ENCODE measurements around the gene UHRF1. TPM values are rescaled to one million over a fixed set of nuclear protein-coding genes. Genes with fewer than 3 reads are reported as not detected.
"Not testable (repeated sequence)": the region's sequence is repeated elsewhere in the genome, so short reads cannot be mapped to it uniquely, and the experiment has no call there.

Gene UHRF1
- polyA plus RNA-seq, 4 donors = 0.67 to 18.5 (median 6.0) TPM

DNA sequence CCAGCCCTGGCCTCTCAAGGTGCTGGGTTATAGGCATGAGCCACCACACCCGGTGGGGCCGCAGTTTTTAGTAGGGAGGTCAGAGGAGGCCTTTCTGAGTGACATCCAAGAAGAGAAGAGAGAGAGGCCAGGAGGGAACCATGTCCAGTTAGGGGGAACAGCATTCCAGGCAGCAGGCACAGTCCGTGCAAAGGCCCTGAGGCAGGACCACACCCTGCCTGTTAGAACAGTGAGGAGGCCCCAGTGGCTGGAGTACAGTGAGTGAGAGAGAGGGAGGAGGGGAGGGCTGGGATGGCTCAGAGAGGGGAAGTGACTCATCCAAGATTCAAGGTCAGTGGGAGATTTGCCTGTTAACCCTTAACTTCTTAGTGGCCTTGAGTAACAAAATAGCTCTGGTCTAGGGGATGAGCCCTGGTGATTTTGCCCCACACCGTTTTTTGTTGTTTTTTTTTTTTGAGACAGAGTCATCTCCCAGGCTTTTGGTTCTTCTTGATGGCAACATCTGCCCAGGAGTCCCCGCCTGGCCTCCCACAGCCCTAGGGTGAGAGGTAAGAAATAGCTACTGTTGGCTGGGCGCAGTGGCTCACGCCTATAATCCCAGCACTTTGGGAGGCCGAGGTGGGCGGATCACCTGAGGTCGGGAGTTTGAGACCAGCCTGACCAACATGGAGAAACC is 39.1 kb upstream of the UHRF1 start:
- H3K9me3 ChIP-seq (ENCODE audit: control insufficient read depth in 2 of 2, insufficient read depth in 1 of 2, low read depth in 1 of 2, low read length in 1 of 2) = peaks cover 0 to 3% of the 10 kb centered on the region in 2 donors
- FAIRE-seq (no peak), DNase-seq (peak; percentile 61 to 77)
- H3K27ac ChIP-seq (ENCODE audit: low read depth in 1 of 3, low read length in 2 of 3) = peak overlapping the region in 1 of 3 donors; percentile 62
- no peak overlapping the region for H3K4me3 ChIP-seq (ENCODE audit: low read depth in 1 of 3, low read length in 3 of 3)
- H3K27me3 ChIP-seq (ENCODE audit: control insufficient read depth in 3 of 3, insufficient read depth in 3 of 3, low read length in 3 of 3) = no peaks in the 10 kb centered on the region
- H3K4me1 ChIP-seq (ENCODE audit: control insufficient read depth in 3 of 3, insufficient read depth in 2 of 3, low read depth in 1 of 3, low read length in 2 of 3) = peaks cover 0 to 5% (median 2%) of the 10 kb centered on the region in 3 donors
- WGBS, 3 donors = 63 to 72% (median 68%) methylated on average over 10 of the region's 10 CpGs
- peaks cover 0 to 3% (median 0%) of the 10 kb centered on the region in 3 donors for H3K36me3 ChIP-seq (ENCODE audit: control insufficient read depth in 3 of 3, insufficient read depth in 2 of 3, low read depth in 1 of 3, low read length in 3 of 3)

DNA sequence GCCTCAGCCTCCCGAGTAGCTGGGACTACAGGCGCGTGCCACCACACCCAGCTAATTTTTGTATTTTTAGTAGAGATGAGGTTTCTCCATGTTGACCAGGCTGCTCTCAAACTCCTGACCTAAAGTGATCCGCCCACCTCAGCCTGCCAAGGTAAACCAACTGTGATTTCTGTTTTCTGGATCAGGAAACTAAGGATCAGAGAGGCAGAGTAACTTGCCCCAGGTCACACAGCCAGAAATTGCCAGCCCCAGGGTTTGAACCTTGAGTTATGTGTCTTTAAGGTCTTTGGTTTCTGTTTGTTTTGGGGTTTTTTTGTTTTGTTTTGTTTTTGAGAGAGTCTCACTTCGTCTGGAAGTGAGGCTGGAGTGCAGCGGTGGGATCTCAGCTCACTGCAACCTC is 37.6 kb upstream of the UHRF1 start:
- no peaks in the 10 kb centered on the region for H3K36me3 ChIP-seq (ENCODE audit: control insufficient read depth in 3 of 3, insufficient read depth in 2 of 3, low read depth in 1 of 3, low read length in 3 of 3)
- H3K27me3 ChIP-seq (ENCODE audit: control insufficient read depth in 3 of 3, insufficient read depth in 3 of 3, low read length in 3 of 3) = no peaks in the 10 kb centered on the region
- no peak overlapping the region for H3K4me3 ChIP-seq (ENCODE audit: low read depth in 1 of 3, low read length in 3 of 3)
- DNase-seq = no peak
- H3K27ac ChIP-seq (ENCODE audit: low read depth in 1 of 3, low read length in 2 of 3) = no peak overlapping the region
- 69 to 86% (median 70%) methylated on average over 6 of the region's 6 CpGs for WGBS, 3 donors
- peaks cover 0 to 3% of the 10 kb centered on the region in 2 donors for H3K9me3 ChIP-seq (ENCODE audit: control insufficient read depth in 2 of 2, insufficient read depth in 1 of 2, low read depth in 1 of 2, low read length in 1 of 2)
- FAIRE-seq = no peak
- peaks cover 0 to 3% (median 2%) of the 10 kb centered on the region in 3 donors for H3K4me1 ChIP-seq (ENCODE audit: control insufficient read depth in 3 of 3, insufficient read depth in 2 of 3, low read depth in 1 of 3, low read length in 2 of 3)

DNA sequence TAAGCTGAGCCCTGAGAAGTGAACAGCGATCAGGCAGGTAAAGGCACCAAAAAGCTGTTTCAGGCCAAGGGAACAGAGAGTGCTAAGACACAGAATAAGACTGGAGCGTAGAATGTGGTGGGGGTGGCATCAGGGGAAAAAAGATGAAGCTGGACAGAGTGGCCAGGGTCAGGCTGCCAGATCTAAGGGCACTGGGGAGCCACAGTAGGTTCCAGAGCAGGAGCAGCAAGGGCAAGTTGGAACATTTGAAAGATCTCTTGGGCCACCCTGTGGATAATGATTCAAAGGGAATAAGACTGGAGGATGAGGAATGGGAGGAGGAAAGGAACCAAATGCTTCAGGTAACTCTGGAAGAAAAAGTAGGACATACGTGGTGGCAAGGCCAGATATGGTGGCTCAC is 35.4 kb upstream of the UHRF1 start:
- H3K9me3 ChIP-seq (ENCODE audit: control insufficient read depth in 2 of 2, insufficient read depth in 1 of 2, low read depth in 1 of 2, low read length in 1 of 2) = peaks cover 0 to 3% of the 10 kb centered on the region in 2 donors
- 92 to 96% (median 92%) methylated on average over 3 of the region's 3 CpGs for WGBS, 3 donors
- DNase-seq (no peak), FAIRE-seq (no peak)
- H3K36me3 ChIP-seq (ENCODE audit: control insufficient read depth in 3 of 3, insufficient read depth in 2 of 3, low read depth in 1 of 3, low read length in 3 of 3) = no peaks in the 10 kb centered on the region
- H3K4me3 ChIP-seq (ENCODE audit: low read depth in 1 of 3, low read length in 3 of 3) = no peak overlapping the region
- H3K27ac ChIP-seq (ENCODE audit: low read depth in 1 of 3, low read length in 2 of 3) = no peak overlapping the region
- H3K27me3 ChIP-seq (ENCODE audit: control insufficient read depth in 3 of 3, insufficient read depth in 3 of 3, low read length in 3 of 3) = no peaks in the 10 kb centered on the region
- H3K4me1 ChIP-seq (ENCODE audit: control insufficient read depth in 3 of 3, insufficient read depth in 2 of 3, low read depth in 1 of 3, low read length in 2 of 3) = peaks cover 0 to 3% (median 0%) of the 10 kb centered on the region in 3 donors

DNA sequence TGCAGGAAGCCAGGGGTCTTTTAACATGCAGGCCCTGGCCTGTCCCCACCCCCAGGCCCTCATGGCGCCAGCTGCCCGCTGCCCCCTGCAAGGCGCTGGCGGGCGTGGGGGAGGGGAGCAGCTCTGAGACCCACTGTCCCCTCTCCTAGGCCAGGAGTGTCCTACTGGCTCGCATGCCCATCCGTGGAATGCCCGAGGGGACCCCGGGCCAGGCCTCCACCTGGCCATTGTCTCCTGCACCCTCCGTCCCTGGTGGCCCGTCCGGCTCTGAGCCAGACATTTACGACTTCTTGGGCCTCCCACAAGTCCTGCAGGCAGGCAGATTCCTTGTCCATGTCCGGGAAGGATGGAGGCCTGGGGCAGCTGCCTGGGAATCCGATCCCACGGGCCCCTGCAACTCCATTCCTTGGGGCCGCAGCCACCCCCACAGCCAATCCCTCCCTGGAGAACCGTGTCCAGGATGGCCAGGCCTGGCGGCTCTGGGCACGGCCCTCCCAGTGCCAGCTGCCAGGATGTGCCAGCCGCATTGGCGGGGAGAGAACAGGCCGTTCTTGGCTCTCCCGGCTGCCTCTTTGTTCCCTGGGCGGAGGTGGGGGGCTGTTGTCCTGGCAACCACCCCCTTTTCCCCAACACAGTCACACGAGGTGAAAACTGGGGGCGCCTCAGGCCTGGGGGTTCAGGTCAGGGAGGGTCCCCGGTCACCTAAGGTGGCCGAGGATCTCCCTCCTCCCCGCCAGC is 31.4 kb upstream of the UHRF1 start:
- no peak for FAIRE-seq
- 60 to 68% (median 65%) methylated on average over 26 to 30 of the region's 30 CpGs for WGBS, 3 donors
- H3K4me3 ChIP-seq (ENCODE audit: low read depth in 1 of 3, low read length in 3 of 3) = no peak overlapping the region

DNA sequence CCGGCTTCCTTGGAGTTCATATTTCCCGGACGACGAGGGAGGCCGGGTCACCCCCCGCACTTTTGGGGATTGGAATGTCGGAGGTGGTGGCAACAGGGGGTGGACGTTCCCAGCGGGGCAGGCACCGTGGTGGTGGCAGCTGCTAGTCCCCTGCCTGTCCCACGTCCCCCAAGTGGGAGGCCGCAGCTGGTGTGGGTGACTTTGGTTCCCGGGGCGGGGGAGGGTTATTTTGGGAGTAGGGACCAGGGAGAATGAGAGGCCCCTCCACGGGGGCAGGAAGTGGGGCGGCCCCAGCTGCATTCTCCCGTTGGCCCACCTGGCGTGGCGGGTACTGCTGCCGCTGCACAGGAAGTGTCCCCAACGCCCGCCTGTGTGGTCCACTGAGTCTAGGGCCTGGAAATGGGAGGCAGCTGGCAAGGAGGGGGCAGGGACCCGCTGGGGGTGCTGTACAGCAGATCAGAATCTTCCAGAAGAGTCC is 30.8 kb upstream of the UHRF1 start:
- Histone ChIP-seq H3K36me3 (ENCODE audit: control insufficient read depth in 3 of 3, insufficient read depth in 2 of 3, low read depth in 1 of 3, low read length in 3 of 3) (no peaks in the 10 kb centered on the region), H3K4me3 (ENCODE audit: low read depth in 1 of 3, low read length in 3 of 3) (no peak overlapping the region), H3K4me1 (ENCODE audit: control insufficient read depth in 3 of 3, insufficient read depth in 2 of 3, low read depth in 1 of 3, low read length in 2 of 3) (no peaks in the 10 kb centered on the region), H3K27ac (ENCODE audit: low read depth in 1 of 3, low read length in 2 of 3) (no peak overlapping the region), H3K27me3 (ENCODE audit: control insufficient read depth in 3 of 3, insufficient read depth in 3 of 3, low read length in 3 of 3) (no peaks in the 10 kb centered on the region), H3K9me3 (ENCODE audit: control insufficient read depth in 2 of 2, insufficient read depth in 1 of 2, low read depth in 1 of 2, low read length in 1 of 2) (no peaks in the 10 kb centered on the region)
- no peak for FAIRE-seq
- DNase-seq = no peak
- WGBS, 3 donors = 37 to 63% (median 51%) methylated on average over 20 to 23 of the region's 23 CpGs

More for the DNA sequence above, 31.4 kb upstream of the UHRF1 start:
- Histone ChIP-seq H3K27ac (ENCODE audit: low read depth in 1 of 3, low read length in 2 of 3) (no peak overlapping the region), H3K9me3 (ENCODE audit: control insufficient read depth in 2 of 2, insufficient read depth in 1 of 2, low read depth in 1 of 2, low read length in 1 of 2) (no peaks in the 10 kb centered on the region), H3K27me3 (ENCODE audit: control insufficient read depth in 3 of 3, insufficient read depth in 3 of 3, low read length in 3 of 3) (no peaks in the 10 kb centered on the region), H3K4me1 (ENCODE audit: control insufficient read depth in 3 of 3, insufficient read depth in 2 of 3, low read depth in 1 of 3, low read length in 2 of 3) (no peaks in the 10 kb centered on the region), H3K36me3 (ENCODE audit: control insufficient read depth in 3 of 3, insufficient read depth in 2 of 3, low read depth in 1 of 3, low read length in 3 of 3) (no peaks in the 10 kb centered on the region)
- DNase-seq = no peak

DNA sequence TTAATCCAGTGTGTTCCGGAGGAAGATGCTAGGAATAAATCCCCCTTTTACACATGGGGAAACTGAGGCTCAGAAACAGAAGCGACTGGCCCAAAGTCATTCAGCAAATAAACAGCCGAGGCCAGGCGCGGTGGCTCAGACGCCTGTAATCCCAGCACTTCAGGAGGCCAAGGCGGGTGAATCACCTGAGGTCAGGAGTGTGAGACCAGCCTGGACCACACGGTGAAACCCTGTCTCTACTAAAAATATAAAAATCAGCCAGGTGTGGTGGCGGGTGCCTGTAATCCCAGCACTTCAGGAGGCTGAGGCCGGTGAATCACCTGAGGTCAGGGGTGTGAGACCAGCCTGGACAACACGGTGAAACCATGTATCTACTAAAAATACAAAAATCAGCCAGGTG is 30.3 kb upstream of the UHRF1 start:
- no peak for DNase-seq
- Histone ChIP-seq H3K27ac (ENCODE audit: low read depth in 1 of 3, low read length in 2 of 3) (no peak overlapping the region), H3K9me3 (ENCODE audit: control insufficient read depth in 2 of 2, insufficient read depth in 1 of 2, low read depth in 1 of 2, low read length in 1 of 2) (no peaks in the 10 kb centered on the region), H3K36me3 (ENCODE audit: control insufficient read depth in 3 of 3, insufficient read depth in 2 of 3, low read depth in 1 of 3, low read length in 3 of 3) (no peaks in the 10 kb centered on the region), H3K4me3 (ENCODE audit: low read depth in 1 of 3, low read length in 3 of 3) (no peak overlapping the region), H3K27me3 (ENCODE audit: control insufficient read depth in 3 of 3, insufficient read depth in 3 of 3, low read length in 3 of 3) (no peaks in the 10 kb centered on the region), H3K4me1 (ENCODE audit: control insufficient read depth in 3 of 3, insufficient read depth in 2 of 3, low read depth in 1 of 3, low read length in 2 of 3) (no peaks in the 10 kb centered on the region)
- WGBS, 3 donors = 88 to 93% (median 91%) methylated on average over 11 of the region's 11 CpGs
- no peak for FAIRE-seq

DNA sequence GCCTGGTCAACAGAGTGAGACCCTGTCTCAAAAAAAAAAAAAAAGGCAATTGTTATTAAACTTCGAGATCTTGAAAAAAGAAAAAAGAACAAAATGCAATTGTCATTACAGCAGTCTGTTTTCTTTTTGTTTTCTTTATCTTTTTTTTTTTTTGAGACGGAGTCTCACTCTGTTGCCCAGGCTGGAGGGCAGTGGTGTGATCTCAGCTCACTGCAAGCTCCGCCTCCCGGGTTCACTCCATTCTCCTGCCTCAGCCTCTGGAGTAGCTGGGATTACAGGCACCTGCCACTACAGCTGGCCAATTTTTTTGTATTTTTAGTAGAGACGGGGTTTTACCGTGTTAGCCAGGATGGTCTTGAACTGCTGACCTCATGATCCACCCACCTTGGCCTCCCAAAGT is 26.4 kb upstream of the UHRF1 start:
- H3K36me3 ChIP-seq (ENCODE audit: control insufficient read depth in 3 of 3, insufficient read depth in 2 of 3, low read depth in 1 of 3, low read length in 3 of 3); H3K27ac ChIP-seq (ENCODE audit: low read depth in 1 of 3, low read length in 2 of 3); H3K4me3 ChIP-seq (ENCODE audit: low read depth in 1 of 3, low read length in 3 of 3); H3K27me3 ChIP-seq (ENCODE audit: control insufficient read depth in 3 of 3, insufficient read depth in 3 of 3, low read length in 3 of 3); FAIRE-seq; H3K4me1 ChIP-seq (ENCODE audit: control insufficient read depth in 3 of 3, insufficient read depth in 2 of 3, low read depth in 1 of 3, low read length in 2 of 3); H3K9me3 ChIP-seq (ENCODE audit: control insufficient read depth in 2 of 2, insufficient read depth in 1 of 2, low read depth in 1 of 2, low read length in 1 of 2); DNase-seq: not testable (repeated sequence)
- WGBS, 3 donors = 55 to 73% (median 60%) methylated on average over 6 of the region's 6 CpGs

DNA sequence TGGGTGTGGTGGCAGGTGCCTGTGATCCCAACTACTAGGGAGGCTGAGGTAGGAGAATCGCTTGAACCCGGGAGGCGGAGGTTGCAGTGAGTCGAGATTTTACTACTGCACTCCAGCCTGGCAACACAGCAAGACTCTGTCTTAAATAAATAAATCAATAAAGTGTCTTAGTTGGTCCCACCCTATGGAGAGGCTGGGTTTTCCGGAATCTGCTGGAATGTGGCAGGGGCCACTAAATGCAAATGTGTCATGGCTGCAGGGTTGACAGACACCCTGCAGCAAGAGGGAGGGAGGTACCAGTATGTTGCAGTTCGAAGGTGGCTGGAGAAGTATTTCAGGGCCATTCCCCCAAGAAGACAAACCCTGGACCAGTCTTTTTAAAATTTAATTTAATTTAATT is 24.3 kb upstream of the UHRF1 start:
- H3K27ac ChIP-seq (ENCODE audit: low read depth in 1 of 3, low read length in 2 of 3); H3K36me3 ChIP-seq (ENCODE audit: control insufficient read depth in 3 of 3, insufficient read depth in 2 of 3, low read depth in 1 of 3, low read length in 3 of 3); H3K9me3 ChIP-seq (ENCODE audit: control insufficient read depth in 2 of 2, insufficient read depth in 1 of 2, low read depth in 1 of 2, low read length in 1 of 2); H3K4me1 ChIP-seq (ENCODE audit: control insufficient read depth in 3 of 3, insufficient read depth in 2 of 3, low read depth in 1 of 3, low read length in 2 of 3); FAIRE-seq; H3K4me3 ChIP-seq (ENCODE audit: low read depth in 1 of 3, low read length in 3 of 3); H3K27me3 ChIP-seq (ENCODE audit: control insufficient read depth in 3 of 3, insufficient read depth in 3 of 3, low read length in 3 of 3); DNase-seq: not testable (repeated sequence)
- WGBS, 3 donors = 58 to 89% (median 87%) methylated on average over 1 to 5 of the region's 6 CpGs

Data from small intestine (tissue), 7 donors.